Fibroblast of lung (primary cell): ENCODE results near the gene SPATA46.

Experiments used
- CTCF ChIP-seq, 2 donors: IDR thresholded peaks in 1 of 2; conservative IDR thresholded peaks in 1 of 2; 1 replicate in 1 of 2; 2 replicates in 1 of 2; pipeline ENCODE4 v1.5.1; 2011 to 2012; ENCODE audit warnings: low read length in 2 of 2, control low read depth in 1 of 2, inconsistent platforms in 1 of 2, low read depth in 1 of 2, mild to moderate bottlenecking in 1 of 2
- EZH2 ChIP-seq: IDR thresholded peaks from 2 replicates; pipeline ENCODE4 v1.5.1; 2012; ENCODE audit warnings: low read length, control low read depth, mild to moderate bottlenecking; ENCODE audit errors: missing control alignments

- TF ChIP-seq CTCF (conservative IDR thresholded peaks at IDR 0.05 in 1 of 2, IDR thresholded peaks at IDR 0.05 in 1 of 2; ENCODE audit: low read depth in 1 of 2, low read length in 2 of 2) = no peak
- no peak for TF ChIP-seq EZH2
These were observed 10.0 kb downstream of the SPATA46 start for GRCh38 chr1:162366671-162367070.
